HTERT RPE-1 (cell line): ENCODE data around the gene CUL5.
"Not testable (repeated sequence)": the region's sequence is repeated elsewhere in the genome, so short reads cannot be mapped to it uniquely, and the experiment has no call there.

Source experiments
- in situ Hi-C: fragments of 300-500 bp; cut with MboI; formaldehyde crosslinking; loops from 4 replicates; pipeline ENCODE4 v1.14.3; 2020; ENCODE audit warnings: low sequenced_read_pairs

The CUL5 gene

DNA sequence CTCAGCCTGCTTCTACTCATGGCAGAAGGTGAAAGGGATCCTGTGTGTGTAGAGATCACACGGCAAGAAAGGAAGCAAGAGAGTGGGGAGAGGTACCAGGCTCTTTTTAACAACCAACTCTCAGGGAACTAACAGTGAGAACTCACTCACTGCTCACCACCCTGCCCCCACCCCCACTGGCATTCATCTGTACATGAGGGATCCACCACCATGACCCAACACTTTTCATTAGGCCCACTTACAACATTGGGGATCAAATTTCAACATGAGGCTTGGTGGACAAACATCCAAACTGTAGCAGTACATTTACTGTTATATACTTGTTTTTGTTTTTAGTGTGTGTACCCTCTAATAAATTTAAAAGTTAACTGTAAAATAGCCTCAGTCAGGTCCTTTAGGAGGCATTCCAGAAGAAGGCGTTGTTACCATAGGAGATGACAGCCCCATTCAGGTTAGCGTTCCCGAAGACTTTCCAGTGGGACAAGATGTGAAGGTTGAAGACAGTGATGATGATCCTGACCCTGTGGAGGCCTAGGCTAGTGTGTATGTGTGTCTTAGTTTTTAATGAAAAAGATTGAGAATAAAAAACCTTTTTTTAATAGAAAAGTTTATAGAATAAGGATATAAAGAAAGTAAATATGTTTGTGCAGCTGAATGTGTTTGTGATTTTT is 11.3 kb downstream of the CUL5 start:
- in situ Hi-C loops: no loop called here

DNA sequence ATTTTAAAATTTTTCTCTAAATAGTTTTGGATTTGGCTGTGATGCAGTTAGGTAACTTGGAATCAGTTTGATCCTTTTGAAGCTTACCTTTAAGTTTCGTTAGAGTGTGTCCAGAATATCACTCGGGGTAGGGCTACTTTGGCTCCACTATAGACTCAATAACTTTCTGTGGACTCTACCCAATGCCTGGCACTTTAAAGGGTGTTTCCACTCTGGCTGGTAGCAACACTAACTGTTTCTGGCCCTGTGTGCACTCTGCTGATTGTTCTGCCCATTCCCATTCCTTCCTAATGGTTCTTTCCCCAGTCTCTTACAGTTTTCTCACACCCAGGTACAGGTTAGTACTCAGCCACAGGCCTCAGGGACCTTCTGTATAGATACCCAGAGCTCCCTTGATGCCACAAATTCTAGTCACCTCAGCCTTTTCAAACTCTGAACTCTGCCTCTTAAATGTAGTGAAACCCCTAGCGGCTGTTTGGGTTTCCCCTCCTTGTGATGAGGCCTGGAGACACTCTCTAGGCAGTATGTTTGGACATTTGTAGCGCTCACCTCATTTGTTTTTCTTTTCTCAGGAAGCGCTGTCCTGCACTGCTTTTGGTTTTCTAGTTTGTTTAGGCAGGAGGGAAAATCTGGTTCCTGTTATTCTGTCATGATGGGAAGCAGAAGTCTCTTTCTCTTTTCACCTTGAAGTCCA is 16.8 kb downstream of the CUL5 start:
- in situ Hi-C loops: no loop called here

GRCh38 chr11:108027057-108027456 is 18.4 kb downstream of the CUL5 start:
- in situ Hi-C loops: no loop called here

DNA sequence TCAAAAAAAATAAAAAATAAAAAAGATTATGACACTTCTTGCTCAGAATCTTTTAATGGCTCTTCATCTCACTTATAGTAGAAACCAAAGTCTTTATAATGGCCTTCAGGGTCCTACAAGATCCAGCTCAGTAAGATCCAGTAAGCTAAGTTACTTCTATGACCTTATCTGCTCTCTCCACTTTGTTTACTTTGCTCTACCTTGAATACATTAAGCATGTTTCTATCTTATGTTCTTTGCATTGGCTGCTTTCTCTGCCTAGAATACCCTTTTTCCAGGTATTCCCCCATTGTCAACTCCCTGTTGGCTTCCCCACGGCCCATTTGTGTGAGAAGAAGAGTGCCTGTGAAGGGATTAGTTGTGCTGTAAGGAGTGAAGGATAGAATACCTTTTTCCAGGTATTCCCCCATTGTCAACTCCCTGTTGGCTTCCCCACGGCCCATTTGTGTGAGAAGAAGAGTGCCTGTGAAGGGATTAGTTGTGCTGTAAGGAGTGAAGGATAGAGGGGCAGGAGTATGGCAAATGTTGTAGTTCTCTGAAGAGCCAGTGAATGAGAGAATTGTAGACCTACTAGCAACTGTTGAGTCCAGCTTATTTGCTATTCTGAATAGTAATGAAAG is 20.2 kb downstream of the CUL5 start:
- in situ Hi-C loops: not testable (repeated sequence)

DNA sequence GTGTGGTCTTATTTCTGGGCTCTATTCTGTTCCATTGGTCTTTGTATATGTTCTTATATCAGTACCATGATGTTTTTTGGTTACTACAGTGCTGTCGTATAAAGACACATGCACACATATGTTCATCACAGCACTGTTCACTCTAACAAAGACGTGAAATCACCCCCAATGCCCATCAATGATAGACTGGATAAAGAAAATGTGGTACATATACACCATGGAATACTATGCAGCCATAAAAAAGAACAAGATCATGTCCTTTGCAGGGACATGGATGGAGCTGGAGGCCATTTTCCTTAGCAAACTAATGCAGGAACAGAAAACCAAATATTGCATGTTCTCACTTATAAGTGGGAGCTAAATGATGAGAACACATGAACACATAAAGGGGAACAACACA is 22.9 kb downstream of the CUL5 start:
- in situ Hi-C loops: not testable (repeated sequence)

DNA sequence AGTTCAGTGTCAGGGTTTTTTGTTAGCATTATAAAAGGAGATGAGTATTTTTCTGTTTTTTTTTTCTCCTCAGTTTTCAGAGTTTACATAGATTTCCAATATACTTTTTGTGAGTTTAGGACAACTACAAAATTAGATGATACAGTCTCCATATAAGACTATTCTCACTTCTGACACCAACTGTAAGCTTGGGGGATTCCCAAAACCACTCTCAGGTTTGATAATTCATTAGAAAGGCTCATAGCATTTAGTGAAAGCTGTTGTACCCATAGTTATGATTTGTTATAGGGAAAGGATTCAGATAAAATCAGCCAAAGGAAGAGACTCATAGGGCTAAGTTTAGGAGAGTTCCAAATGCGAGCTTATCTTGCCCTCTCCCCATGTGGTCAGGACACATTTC is 24.1 kb downstream of the CUL5 start:
- in situ Hi-C loops: no loop called here

DNA sequence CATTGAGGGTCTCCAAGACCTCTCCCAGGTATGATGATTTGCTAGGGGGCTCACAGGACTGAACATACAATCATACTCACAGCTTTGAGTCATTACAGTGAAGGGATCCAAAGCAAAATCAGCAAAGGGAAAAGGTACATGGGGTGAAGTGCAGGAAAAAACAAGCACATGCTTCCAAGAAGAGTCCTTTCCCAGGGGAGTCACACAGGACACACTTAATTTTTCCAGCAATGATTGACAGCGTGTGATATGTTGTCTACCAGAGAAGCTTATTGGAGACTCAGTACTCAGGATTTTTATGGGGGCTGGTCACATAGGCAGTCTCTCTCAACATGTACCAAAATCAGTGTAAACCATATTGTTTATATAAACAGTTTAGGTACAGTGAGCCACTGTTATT is 25.3 kb downstream of the CUL5 start:
- in situ Hi-C loops: no loop called here

- in situ Hi-C loops: no loop called here
Measured at GRCh38 chr11:108034952-108035351, 26.3 kb downstream of the CUL5 start.

- in situ Hi-C loops: no loop called here
Measured at GRCh38 chr11:108035690-108036089, 27.0 kb downstream of the CUL5 start.

DNA sequence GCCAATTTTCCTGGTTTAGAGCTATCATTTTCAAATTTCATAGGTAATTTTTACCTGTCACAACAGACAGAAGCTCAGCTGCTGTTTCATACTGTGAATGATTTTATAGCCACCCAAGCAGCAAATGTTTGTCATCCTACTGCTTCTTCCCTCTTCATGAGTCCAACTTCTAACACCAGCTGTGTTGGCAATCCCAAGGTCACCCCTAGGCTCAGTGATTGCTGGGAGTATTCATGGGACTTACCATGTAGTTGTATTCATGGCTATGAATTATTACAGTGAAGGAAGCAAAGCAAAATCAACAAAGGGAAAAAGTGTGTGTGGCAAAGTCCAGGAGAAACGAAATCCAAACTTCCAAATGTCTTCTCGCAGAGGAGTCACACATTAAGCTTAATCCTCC is 28.5 kb downstream of the CUL5 start:
- in situ Hi-C loops: no loop called here

- in situ Hi-C loops: no loop called here
Measured at GRCh38 chr11:108037636-108038035, 28.9 kb downstream of the CUL5 start.

DNA sequence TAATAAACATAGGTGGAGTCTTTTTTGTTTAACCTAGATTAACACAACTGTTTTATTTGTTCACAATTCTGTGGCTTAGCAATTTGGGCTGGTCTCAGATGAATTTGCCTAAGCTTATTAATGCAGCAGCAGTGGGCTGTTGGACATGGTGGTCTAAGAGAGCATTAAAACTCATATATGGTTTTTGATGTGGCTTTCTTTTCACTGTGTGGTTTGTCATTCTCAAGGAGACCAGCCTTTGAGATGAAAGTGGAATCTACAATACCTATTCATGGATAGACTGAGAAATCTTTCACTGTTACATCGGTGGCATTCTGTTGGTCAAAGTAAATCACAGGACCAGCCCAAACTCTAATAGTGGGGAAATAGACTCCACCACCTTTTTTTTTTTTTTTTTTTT is 39.6 kb downstream of the CUL5 start:
- in situ Hi-C loops: no loop called here

GRCh38 chr11:108062336-108062735 is 53.6 kb downstream of the CUL5 start:
- in situ Hi-C loops: no loop called here

- in situ Hi-C loops: no loop called here
Measured at GRCh38 chr11:108063410-108063809, 54.7 kb downstream of the CUL5 start.

DNA sequence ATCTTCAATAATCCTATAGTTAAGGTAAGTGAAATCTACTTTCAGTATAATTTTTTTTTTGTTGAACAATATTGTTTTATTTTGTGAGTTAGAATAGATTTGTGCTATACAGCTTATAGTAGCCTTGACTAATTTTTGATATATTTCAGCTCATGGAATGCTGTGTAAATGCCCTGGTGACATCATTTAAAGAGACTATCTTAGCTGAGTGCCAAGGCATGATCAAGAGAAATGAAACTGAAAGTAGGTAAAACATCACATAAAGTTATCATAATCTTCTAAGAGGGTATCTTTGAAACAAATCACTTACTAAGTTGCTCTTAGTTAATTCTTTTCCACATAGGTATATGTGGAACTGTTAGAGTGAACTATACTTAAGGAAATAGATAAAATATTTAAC is 61.2 kb downstream of the CUL5 start:
- in situ Hi-C loops: no loop called here

DNA sequence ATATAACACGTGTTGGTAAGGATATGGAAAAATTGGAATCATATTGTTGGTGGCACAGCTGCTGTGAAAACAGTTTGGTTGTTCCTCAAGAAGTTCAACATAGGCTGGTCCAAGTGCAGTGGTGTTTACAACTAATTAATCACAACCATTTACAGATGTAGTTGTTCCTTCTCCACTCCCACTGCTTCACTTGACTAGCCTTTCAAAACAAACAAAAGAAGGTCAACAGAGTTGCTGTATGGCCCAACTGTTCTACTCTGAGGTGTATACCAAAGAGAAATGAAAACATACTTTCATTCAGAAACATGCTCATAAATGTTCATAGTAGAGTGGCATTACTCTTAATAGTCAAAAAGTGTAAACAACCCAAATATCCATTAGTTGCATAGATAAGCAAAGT is 76.1 kb downstream of the CUL5 start:
- in situ Hi-C loops: no loop called here

DNA sequence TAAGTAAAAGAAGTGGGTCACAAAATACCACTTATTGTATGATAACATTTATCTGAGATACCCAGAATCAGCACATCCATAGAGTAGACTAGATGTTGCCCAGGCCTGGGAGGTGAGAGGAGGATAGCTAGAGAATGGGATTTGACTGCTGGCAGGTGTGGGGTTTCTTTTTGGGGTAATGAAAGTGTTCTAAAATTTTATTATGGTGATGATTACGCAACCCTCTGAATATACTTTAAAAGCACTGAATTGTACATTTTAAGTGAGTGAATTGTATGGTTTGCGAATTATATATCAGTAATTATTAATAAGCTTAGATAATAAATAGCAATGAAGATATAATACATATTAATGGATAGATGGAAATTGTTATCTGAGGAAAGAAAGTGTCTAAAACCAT is 77.0 kb downstream of the CUL5 start:
- in situ Hi-C loops: no loop called here

GRCh38 chr11:108092134-108092533 is 83.4 kb downstream of the CUL5 start:
- in situ Hi-C loops: no loop called here

DNA sequence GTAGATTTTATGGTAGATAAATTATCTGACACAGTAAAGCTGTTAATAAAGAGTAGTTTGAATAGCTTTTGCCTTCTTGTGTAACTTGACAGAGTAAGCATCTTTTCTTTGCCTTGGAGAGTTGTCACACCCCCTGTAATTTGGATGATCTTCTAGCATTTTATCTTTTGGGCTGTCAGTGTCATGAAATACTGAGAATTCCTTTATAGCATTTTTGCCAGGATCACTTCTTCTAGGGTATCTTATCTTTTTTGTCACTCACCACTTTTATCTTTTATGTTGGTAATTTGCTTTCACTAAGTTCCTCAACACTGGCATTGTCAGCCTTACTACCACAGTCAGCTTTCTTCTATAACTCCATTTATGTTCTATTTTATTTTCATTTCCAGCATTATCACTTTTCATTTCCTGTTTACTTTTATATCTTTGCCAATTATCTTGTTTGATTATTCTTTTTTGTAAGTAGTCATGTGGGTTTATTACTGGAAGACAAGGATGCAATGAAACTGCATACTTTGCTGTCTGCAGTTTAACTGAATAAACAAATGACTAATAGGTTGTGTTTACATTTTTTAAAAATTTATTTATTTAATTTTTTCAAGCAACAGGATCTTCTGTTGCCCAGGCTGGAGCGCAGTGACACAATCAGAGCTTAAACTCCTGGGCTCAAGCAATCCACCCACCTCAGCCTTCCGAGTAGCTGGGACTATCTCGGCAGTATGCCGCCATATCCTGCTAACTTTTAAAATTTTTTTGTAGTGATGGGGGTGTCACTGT is 84.6 kb downstream of the CUL5 start:
- in situ Hi-C loops: no loop called here

DNA sequence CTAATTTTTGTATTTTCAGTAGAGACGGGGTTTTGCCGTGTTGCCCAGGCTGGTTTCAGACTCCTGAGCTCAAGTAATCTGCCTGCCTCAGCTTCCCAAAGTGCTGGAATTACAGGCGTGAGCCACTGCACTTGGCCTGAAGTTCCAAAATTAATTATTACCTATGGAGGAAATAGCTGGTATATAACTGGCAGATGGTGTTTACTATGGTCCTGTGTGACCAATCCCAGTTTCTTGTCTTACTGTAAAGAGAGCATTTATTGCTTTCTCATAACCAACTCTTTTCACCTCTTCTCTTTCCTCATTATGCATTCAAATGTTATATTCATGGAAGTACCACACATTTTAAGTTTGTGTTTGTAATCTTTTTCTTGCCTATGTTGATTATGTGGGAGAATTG is 88.5 kb downstream of the CUL5 start:
- in situ Hi-C loops: no loop called here

DNA sequence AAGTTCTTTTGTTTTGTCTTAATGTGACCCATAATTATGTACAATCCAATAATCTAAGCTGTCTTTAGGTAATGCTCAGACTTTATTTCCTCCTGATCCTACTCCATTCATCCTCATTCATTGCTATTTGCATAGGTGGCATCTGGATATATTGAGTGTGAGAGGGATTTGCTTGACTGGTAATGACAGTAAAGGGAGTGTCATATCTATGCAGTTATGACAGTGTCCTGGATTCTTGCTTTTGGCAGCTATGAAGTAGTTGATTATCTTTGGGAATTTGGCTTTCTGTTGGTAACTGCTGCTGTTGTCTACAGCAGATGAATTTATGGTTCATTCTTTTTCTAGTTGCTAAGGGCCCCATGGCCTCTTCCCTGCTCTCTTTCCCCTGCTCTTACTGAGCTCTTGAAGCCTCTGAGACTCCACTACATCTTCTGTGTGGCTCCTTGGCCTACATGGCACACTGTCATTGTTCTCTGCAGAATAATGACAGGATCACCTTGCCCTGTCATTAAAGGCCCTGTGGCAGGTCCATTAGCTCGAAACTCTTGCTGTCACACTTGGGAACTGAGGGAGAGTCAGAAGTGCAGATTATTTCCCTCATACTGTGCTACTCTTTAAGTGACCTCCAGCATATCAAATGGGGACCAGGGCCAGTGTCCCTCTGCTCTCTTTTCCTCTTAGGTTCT is 92.5 kb downstream of the CUL5 start:
- in situ Hi-C loops: no loop called here
